ENCODE data around the gene RXRB.

- no peak for TF ChIP-seq CTCF (conservative IDR thresholded peaks at IDR 0.05 in 1 of 2, IDR thresholded peaks at IDR 0.05 in 1 of 2; ENCODE audit: low read depth in 1 of 2, low read length in 2 of 2)
- no peak for TF ChIP-seq EZH2 (IDR thresholded peaks at IDR 0.05; ENCODE audit: low read length, missing control alignments)
Measured at GRCh38 chr6:33198853-33199436, 1.5 kb downstream of the RXRB start.
